OCI-LY7 (cell line): ENCODE measurements around the gene FHIT.

ENCODE experiments used
- CTCF ChIP-seq: fragments of 200-600 bp; sonication (generic); conservative IDR thresholded peaks from 2 replicates; pipeline ENCODE4 v1.5.1; 2014; ENCODE audit warnings: mild to moderate bottlenecking, antibody characterized with exemption, low read length, moderate library complexity, mixed read lengths
- EZH2phosphoT487 ChIP-seq: fragments of 200-600 bp; sonication (generic); IDR thresholded peaks from 2 replicates; pipeline ENCODE4 v1.6.1; 2018; ENCODE audit warnings: low read depth, borderline replicate concordance, mild to moderate bottlenecking, mixed run types, antibody characterized with exemption, low read length, moderate library complexity, mixed read lengths

GRCh38 chr3:59817511-59817910, 1433.7 kb downstream of the FHIT start:
- TF ChIP-seq CTCF (no peak), EZH2phosphoT487 (no peak)
